Naive B cell (primary cell): Measurements from ENCODE around the gene AR. TPM values are rescaled to one million over a fixed set of nuclear protein-coding genes. Genes with fewer than 3 reads are reported as not detected.
A peak's percentile ranks its signal among the peaks of the same experiment; 100 is the strongest.
"Not testable (repeated sequence)": the region's sequence is repeated elsewhere in the genome, so short reads cannot be mapped to it uniquely, and the experiment has no call there.

ENCODE experiments used
- ATAC-seq, 2 donors: fragments of 150-1000 bp; cut with Tn5 transposase; 2 replicates each; pipeline ENCODE4 v1.10.0; 2021; ENCODE audit warnings: low read depth in 2 of 2, mild to moderate bottlenecking in 2 of 2, moderate library complexity in 2 of 2
- DNase-seq: peaks from one replicate; pipeline ENCODE4 v3.0.0; 2022
- H3K27ac Mint-ChIP-seq, 6 donors: one replicate each; pipeline ENCODE4 v1.8.0; 2020 to 2022; ENCODE audit warnings: mild to moderate bottlenecking in 6 of 6, mixed read lengths in 6 of 6, moderate library complexity in 5 of 6, inconsistent platforms in 2 of 6
- H3K27me3 Mint-ChIP-seq, 3 donors: one replicate each; pipeline ENCODE4 v1.8.0; 2021 to 2022; ENCODE audit warnings: mixed read lengths in 3 of 3, mild to moderate bottlenecking in 1 of 3
- H3K36me3 Mint-ChIP-seq, 2 donors: one replicate each; pipeline ENCODE4 v1.8.0; 2020 to 2022; ENCODE audit warnings: mixed read lengths in 2 of 2, inconsistent platforms in 1 of 2, mild to moderate bottlenecking in 1 of 2
- H3K4me1 Mint-ChIP-seq, 3 donors: one replicate each; pipeline ENCODE4 v1.8.0; 2020 to 2022; ENCODE audit warnings: mixed read lengths in 3 of 3, inconsistent platforms in 1 of 3, mild to moderate bottlenecking in 1 of 3, moderate library complexity in 1 of 3
- H3K4me3 Mint-ChIP-seq, 8 donors: one replicate each; pipeline ENCODE4 v1.8.0; 2020 to 2022; ENCODE audit warnings: mild to moderate bottlenecking in 8 of 8, mixed read lengths in 8 of 8, moderate library complexity in 8 of 8, inconsistent platforms in 2 of 8
- H3K9me3 Mint-ChIP-seq, 7 donors: one replicate each; pipeline ENCODE4 v1.8.0; 2020 to 2022; ENCODE audit warnings: mixed read lengths in 7 of 7, mild to moderate bottlenecking in 5 of 7, inconsistent platforms in 2 of 7, moderate library complexity in 1 of 7
- polyA plus RNA-seq, 6 donors: library from polyadenylated mRNA; unstranded; fragments of 300-500 nt; fragmentation: Illumina TruSeq; gene quantifications; one replicate each; pipeline ENCODE4 v1.2.3, GENCODE V29; 2021; ENCODE audit warnings: low read depth in 6 of 6

AR gene
- polyA plus RNA-seq, 6 donors from 2014 or later = not detected

GRCh38 chrX:67622053-67622585 lies 78.3 kb downstream of the AR start:
- DNase-seq = no peak
- H3K36me3 Mint-ChIP-seq = no peaks in the 10 kb centered on the region
- H3K27ac Mint-ChIP-seq = no peak overlapping the region
- H3K4me1 Mint-ChIP-seq = no peaks in the 10 kb centered on the region
- ATAC-seq = no peak
- H3K27me3 Mint-ChIP-seq = no peaks in the 10 kb centered on the region
- no peak overlapping the region for H3K4me3 Mint-ChIP-seq
- H3K9me3 Mint-ChIP-seq = peaks cover 4 to 17% (median 8%) of the 10 kb centered on the region in 7 donors

GRCh38 chrX:67624325-67624724 lies 80.5 kb downstream of the AR start:
- no peaks in the 10 kb centered on the region for H3K27me3 Mint-ChIP-seq
- no peaks in the 10 kb centered on the region for H3K4me1 Mint-ChIP-seq
- H3K9me3 Mint-ChIP-seq = peaks cover under 1 to 17% (median 6%) of the 10 kb centered on the region in 7 donors
- no peak overlapping the region for H3K27ac Mint-ChIP-seq
- ATAC-seq (no peak), DNase-seq (no peak)
- no peaks in the 10 kb centered on the region for H3K36me3 Mint-ChIP-seq
- H3K4me3 Mint-ChIP-seq = no peak overlapping the region

GRCh38 chrX:67635424-67635823 lies 91.6 kb downstream of the AR start:
- no peak for DNase-seq
- no peaks in the 10 kb centered on the region for H3K27me3 Mint-ChIP-seq
- H3K9me3 Mint-ChIP-seq = peaks cover 0 to 11% (median 5%) of the 10 kb centered on the region in 7 donors
- ATAC-seq = no peak
- no peaks in the 10 kb centered on the region for H3K36me3 Mint-ChIP-seq
- H3K27ac Mint-ChIP-seq = no peak overlapping the region
- H3K4me1 Mint-ChIP-seq = no peaks in the 10 kb centered on the region
- no peak overlapping the region for H3K4me3 Mint-ChIP-seq

GRCh38 chrX:67636532-67636931 lies 92.7 kb downstream of the AR start:
- ATAC-seq = no peak
- H3K4me3 Mint-ChIP-seq = no peak overlapping the region
- H3K4me1 Mint-ChIP-seq = no peaks in the 10 kb centered on the region
- H3K9me3 Mint-ChIP-seq = peaks cover 0 to 11% (median 5%) of the 10 kb centered on the region in 7 donors
- no peaks in the 10 kb centered on the region for H3K27me3 Mint-ChIP-seq
- no peak overlapping the region for H3K27ac Mint-ChIP-seq
- no peaks in the 10 kb centered on the region for H3K36me3 Mint-ChIP-seq
- DNase-seq = no peak

GRCh38 chrX:67637293-67637692 lies 93.5 kb downstream of the AR start:
- H3K4me1 Mint-ChIP-seq = not testable (repeated sequence)

GRCh38 chrX:67648361-67648760 lies 104.5 kb downstream of the AR start:
- no peak for DNase-seq
- no peaks in the 10 kb centered on the region for H3K27me3 Mint-ChIP-seq
- H3K9me3 Mint-ChIP-seq = peaks cover 0 to 10% (median 3%) of the 10 kb centered on the region in 7 donors
- no peak overlapping the region for H3K4me3 Mint-ChIP-seq
- H3K27ac Mint-ChIP-seq = no peak overlapping the region
- no peak for ATAC-seq
- no peaks in the 10 kb centered on the region for H3K36me3 Mint-ChIP-seq
- no peaks in the 10 kb centered on the region for H3K4me1 Mint-ChIP-seq

More at GRCh38 chrX:67637293-67637692, 93.5 kb downstream of the AR start:
- not testable (repeated sequence) for DNase-seq, ATAC-seq, H3K27me3 Mint-ChIP-seq, H3K36me3 Mint-ChIP-seq, H3K27ac Mint-ChIP-seq, H3K4me3 Mint-ChIP-seq
- peaks cover 0 to 11% (median 5%) of the 10 kb centered on the region in 7 donors for H3K9me3 Mint-ChIP-seq

- no peaks in the 10 kb centered on the region for H3K36me3 Mint-ChIP-seq
- no peaks in the 10 kb centered on the region for H3K4me1 Mint-ChIP-seq
- ATAC-seq (no peak), DNase-seq (no peak)
- peaks cover 0 to 10% (median 3%) of the 10 kb centered on the region in 7 donors for H3K9me3 Mint-ChIP-seq
- H3K27ac Mint-ChIP-seq = no peak overlapping the region
- no peak overlapping the region for H3K4me3 Mint-ChIP-seq
- no peaks in the 10 kb centered on the region for H3K27me3 Mint-ChIP-seq
Measured at GRCh38 chrX:67651437-67652142, 107.8 kb downstream of the AR start.

GRCh38 chrX:67652543-67652942 lies 108.7 kb downstream of the AR start:
- no peak overlapping the region for H3K4me3 Mint-ChIP-seq
- DNase-seq = no peak
- peak overlapping the region in 1 of 6 donors; percentile 46 for H3K27ac Mint-ChIP-seq
- H3K27me3 Mint-ChIP-seq = no peaks in the 10 kb centered on the region
- H3K36me3 Mint-ChIP-seq = no peaks in the 10 kb centered on the region
- H3K4me1 Mint-ChIP-seq = no peaks in the 10 kb centered on the region
- peaks cover 0 to 10% (median 3%) of the 10 kb centered on the region in 7 donors for H3K9me3 Mint-ChIP-seq
- no peak for ATAC-seq

- Mint-ChIP-seq H3K36me3 (no peaks in the 10 kb centered on the region), H3K27me3 (no peaks in the 10 kb centered on the region), H3K4me1 (no peaks in the 10 kb centered on the region), H3K27ac (no peak overlapping the region), H3K9me3 (peaks cover 0 to 6% (median 4%) of the 10 kb centered on the region in 7 donors), H3K4me3 (no peak overlapping the region)
- DNase-seq (no peak), ATAC-seq (no peak)
Measured at GRCh38 chrX:67654301-67654700, 110.5 kb downstream of the AR start.

GRCh38 chrX:67665583-67665982 lies 121.8 kb downstream of the AR start:
- Mint-ChIP-seq H3K27me3 (no peaks in the 10 kb centered on the region), H3K9me3 (peaks cover 0 to 39% (median 21%) of the 10 kb centered on the region in 7 donors), H3K36me3 (peaks cover 0 to 4% of the 10 kb centered on the region in 2 donors), H3K27ac (no peak overlapping the region), H3K4me1 (no peaks in the 10 kb centered on the region), H3K4me3 (no peak overlapping the region)
- DNase-seq (no peak), ATAC-seq (no peak)

- not testable (repeated sequence) for H3K36me3 Mint-ChIP-seq, ATAC-seq, H3K27me3 Mint-ChIP-seq, DNase-seq, H3K4me1 Mint-ChIP-seq, H3K4me3 Mint-ChIP-seq, H3K27ac Mint-ChIP-seq
- peaks cover 6 to 16% (median 9%) of the 10 kb centered on the region in 7 donors for H3K9me3 Mint-ChIP-seq
Measured at GRCh38 chrX:67670717-67671116, 126.9 kb downstream of the AR start.

GRCh38 chrX:67673741-67674274 lies 130.0 kb downstream of the AR start:
- ATAC-seq (no peak), DNase-seq (no peak)
- Mint-ChIP-seq H3K4me1 (no peaks in the 10 kb centered on the region), H3K4me3 (no peak overlapping the region), H3K27ac (no peak overlapping the region), H3K9me3 (peaks cover 0 to 6% (median 4%) of the 10 kb centered on the region in 7 donors), H3K36me3 (no peaks in the 10 kb centered on the region), H3K27me3 (no peaks in the 10 kb centered on the region)

- Mint-ChIP-seq H3K27me3 (no peaks in the 10 kb centered on the region), H3K4me1 (no peaks in the 10 kb centered on the region), H3K4me3 (no peak overlapping the region)
Measured at GRCh38 chrX:67674741-67675140, 130.9 kb downstream of the AR start.

GRCh38 chrX:67684136-67684535 lies 140.3 kb downstream of the AR start:
- Mint-ChIP-seq H3K36me3 (no peaks in the 10 kb centered on the region), H3K9me3 (peaks cover 0 to 18% (median 4%) of the 10 kb centered on the region in 7 donors), H3K27me3 (no peaks in the 10 kb centered on the region), H3K4me3 (no peak overlapping the region), H3K27ac (no peak overlapping the region), H3K4me1 (no peaks in the 10 kb centered on the region)
- DNase-seq = no peak
- no peak for ATAC-seq

More at GRCh38 chrX:67674741-67675140, 130.9 kb downstream of the AR start:
- no peak overlapping the region for H3K27ac Mint-ChIP-seq
- H3K9me3 Mint-ChIP-seq = peaks cover 0 to 6% (median 4%) of the 10 kb centered on the region in 7 donors
- ATAC-seq = no peak
- no peak for DNase-seq
- no peaks in the 10 kb centered on the region for H3K36me3 Mint-ChIP-seq
